WTC11 (cell line): ENCODE results near the gene ABCB11. TPM values are rescaled to one million over a fixed set of nuclear protein-coding genes. Genes with fewer than 3 reads are reported as not detected.
"Not testable (repeated sequence)": the region's sequence is repeated elsewhere in the genome, so short reads cannot be mapped to it uniquely, and the experiment has no call there.

Source experiments
- ATAC-seq: fragments of 200-7000 bp; cut with Tn5 transposase; 2 replicates; pipeline ENCODE4 v1.10.0; 2021; ENCODE audit warnings: mild to moderate bottlenecking, moderate library complexity
- CTCF ChIA-PET: fragments of 300-600 bp; sonication (Branson Sonifier 250); formaldehyde crosslinking; loops from one replicate; lab custom pipeline; 2021; ENCODE audit warnings: antibody characterized with exemption; lab: Charles Lee
- POLR2A ChIA-PET: fragments of 350-600 bp; sonication (Branson Sonifier 250); formaldehyde crosslinking; loops from one replicate; lab custom pipeline; 2021; ENCODE audit warnings: antibody characterized with exemption; lab: Charles Lee
- DNase-seq: peaks from one replicate; pipeline ENCODE4 v3.0.0; 2021; ENCODE audit warnings: low spot score
- H3K27ac Mint-ChIP-seq: 2 replicates; pipeline ENCODE4 v1.8.0; 2021; ENCODE audit warnings: mixed read lengths
- H3K27me3 Mint-ChIP-seq: 2 replicates; pipeline ENCODE4 v1.8.0; 2021; ENCODE audit warnings: low read depth, mild to moderate bottlenecking, moderate library complexity, mixed read lengths
- H3K36me3 Mint-ChIP-seq: 2 replicates; pipeline ENCODE4 v1.8.0; 2021; ENCODE audit warnings: mixed read lengths
- H3K4me1 Mint-ChIP-seq: 2 replicates; pipeline ENCODE4 v1.8.0; 2022; ENCODE audit warnings: mixed read lengths
- H3K4me3 Mint-ChIP-seq: 2 replicates; pipeline ENCODE4 v1.8.0; 2021; ENCODE audit warnings: mild to moderate bottlenecking, moderate library complexity, mixed read lengths
- H3K9me3 Mint-ChIP-seq: 2 replicates; pipeline ENCODE4 v1.8.0; 2021; ENCODE audit warnings: mixed read lengths
- ELF4 ChIP-seq: sonication (generic); formaldehyde crosslinking; IDR thresholded peaks from 2 replicates; pipeline ENCODE4 v1.8.1; 2022; ENCODE audit warnings: low read depth, mild to moderate bottlenecking, moderate library complexity, missing genetic modification reagents
- ETV6 ChIP-seq: sonication (generic); formaldehyde crosslinking; IDR thresholded peaks from 2 replicates; pipeline ENCODE4 v1.8.1; 2022; ENCODE audit warnings: mild to moderate bottlenecking, missing genetic modification reagents
- NFATC4 ChIP-seq: fragments of 250-450 bp; sonication (Bioruptor Pico); IDR thresholded peaks from 2 replicates; pipeline ENCODE4 v1.9.0; 2021; ENCODE audit warnings: mild to moderate bottlenecking
- NR1H2 ChIP-seq: sonication (generic); formaldehyde crosslinking; IDR thresholded peaks from 2 replicates; pipeline ENCODE4 v1.9.0; 2021; ENCODE audit warnings: mild to moderate bottlenecking, moderate library complexity, missing genetic modification reagents
- NR2C2 ChIP-seq: sonication (generic); formaldehyde crosslinking; IDR thresholded peaks from 2 replicates; pipeline ENCODE4 v1.8.0; 2022; ENCODE audit warnings: mild to moderate bottlenecking, missing genetic modification reagents
- NR3C1 ChIP-seq: sonication (generic); formaldehyde crosslinking; conservative IDR thresholded peaks from 2 replicates; pipeline ENCODE4 v1.8.1; 2023; ENCODE audit warnings: low read depth, mild to moderate bottlenecking, missing genetic modification reagents
- RELA ChIP-seq: sonication (generic); formaldehyde crosslinking; IDR thresholded peaks from 2 replicates; pipeline ENCODE4 v1.8.1; 2022; ENCODE audit warnings: missing genetic modification reagents, mild to moderate bottlenecking, borderline replicate concordance
- SOX15 ChIP-seq: fragments of 250-450 bp; sonication (Bioruptor Pico); IDR thresholded peaks from 2 replicates; pipeline ENCODE4 v1.9.0; 2021; ENCODE audit warnings: mild to moderate bottlenecking
- TCF7 ChIP-seq: sonication (generic); formaldehyde crosslinking; IDR thresholded peaks from 2 replicates; pipeline ENCODE4 v1.8.0; 2022; ENCODE audit warnings: mild to moderate bottlenecking, low read depth, missing genetic modification reagents, moderate library complexity
- TP53 ChIP-seq: sonication (generic); formaldehyde crosslinking; IDR thresholded peaks from 2 replicates; pipeline ENCODE4 v1.8.1; 2023; ENCODE audit warnings: mild to moderate bottlenecking, missing genetic modification reagents
- ZBTB21 ChIP-seq: sonication (generic); formaldehyde crosslinking; IDR thresholded peaks from 2 replicates; pipeline ENCODE4 v1.8.1; 2023; ENCODE audit warnings: mild to moderate bottlenecking, missing genetic modification reagents, borderline replicate concordance
- ZNF219 ChIP-seq: sonication (generic); formaldehyde crosslinking; IDR thresholded peaks from 2 replicates; pipeline ENCODE4 v1.8.0; 2023; ENCODE audit warnings: missing genetic modification reagents, mild to moderate bottlenecking, borderline replicate concordance
- ZNF423 ChIP-seq: fragments of 250-450 bp; sonication (Bioruptor Pico); IDR thresholded peaks from 2 replicates; pipeline ENCODE4 v2.1.2; 2022; ENCODE audit warnings: mild to moderate bottlenecking, moderate library complexity
- total RNA-seq: library from RNA; stranded (reverse); gene quantifications from 3 replicates; pipeline ENCODE4 v1.2.3, GENCODE V29; 2021
- TF ChIP-seq, protein P1 (sequence below): sonication (generic); formaldehyde crosslinking; IDR thresholded peaks from 2 replicates; pipeline ENCODE4 v1.8.0; 2022; ENCODE audit warnings: missing genetic modification reagents
- TF ChIP-seq, protein P2 (sequence below): fragments of 250-450 bp; sonication (Bioruptor Pico); IDR thresholded peaks from 2 replicates; pipeline ENCODE4 v1.9.0; 2021; ENCODE audit warnings: mild to moderate bottlenecking, borderline replicate concordance
- TF ChIP-seq, protein P3 (sequence below): sonication (generic); formaldehyde crosslinking; IDR thresholded peaks from 2 replicates; pipeline ENCODE4 v1.8.1; 2022; ENCODE audit warnings: low read depth, missing genetic modification reagents, borderline replicate concordance
- TF ChIP-seq, protein P4 (sequence below): sonication (generic); formaldehyde crosslinking; conservative IDR thresholded peaks from 2 replicates; pipeline ENCODE4 v1.8.1; 2022; ENCODE audit warnings: mild to moderate bottlenecking, missing genetic modification reagents
- TF ChIP-seq, protein P5 (sequence below): fragments of 250-450 bp; sonication (Bioruptor Pico); conservative IDR thresholded peaks from 2 replicates; pipeline ENCODE4 v1.9.0; 2021; ENCODE audit warnings: mild to moderate bottlenecking
- TF ChIP-seq, protein P6 (sequence below): sonication (generic); formaldehyde crosslinking; IDR thresholded peaks from 2 replicates; pipeline ENCODE4 v1.8.0; 2022; ENCODE audit warnings: mild to moderate bottlenecking, missing genetic modification reagents

The ABCB11 gene
- total RNA-seq, 1 experiment from 2014 or later, result 0.77 TPM

DNA sequence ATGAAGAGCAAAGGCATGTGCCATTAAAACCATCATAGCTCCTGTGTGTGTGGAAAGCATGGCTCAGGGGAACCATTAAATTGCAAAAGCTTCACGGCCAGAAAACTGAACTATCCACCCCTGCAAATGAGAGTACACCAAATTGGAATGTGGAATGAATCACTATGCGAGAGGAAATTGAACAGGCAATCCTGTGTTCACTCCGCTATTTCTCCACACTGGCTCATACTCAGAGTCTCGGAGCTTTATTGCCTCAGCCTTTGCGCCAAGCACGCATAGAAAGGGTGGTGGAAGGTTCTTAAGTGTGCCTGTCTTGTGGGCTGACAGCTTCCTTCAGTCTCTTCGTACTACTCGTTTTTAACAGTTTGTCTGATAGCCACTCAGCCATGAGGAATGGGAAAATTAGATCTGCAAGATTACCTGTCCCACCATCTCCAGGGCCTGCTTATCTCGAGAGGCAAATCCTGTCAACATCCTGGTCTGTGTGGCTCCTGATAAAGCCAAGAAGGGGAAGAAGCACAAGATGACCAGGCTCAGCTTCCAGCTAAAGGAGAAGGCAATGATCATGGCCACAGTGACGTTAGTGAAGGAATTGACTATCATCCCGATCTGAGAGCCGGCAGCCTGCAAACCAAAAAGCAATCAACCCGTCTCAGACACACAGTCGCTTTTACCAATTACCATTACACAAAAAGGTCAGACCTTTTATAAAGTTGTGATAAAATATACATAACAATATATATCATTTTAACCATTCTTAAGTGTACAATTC, 95.1 kb downstream of the ABCB11 start (continued):
- TF ChIP-seq, protein P1, sequence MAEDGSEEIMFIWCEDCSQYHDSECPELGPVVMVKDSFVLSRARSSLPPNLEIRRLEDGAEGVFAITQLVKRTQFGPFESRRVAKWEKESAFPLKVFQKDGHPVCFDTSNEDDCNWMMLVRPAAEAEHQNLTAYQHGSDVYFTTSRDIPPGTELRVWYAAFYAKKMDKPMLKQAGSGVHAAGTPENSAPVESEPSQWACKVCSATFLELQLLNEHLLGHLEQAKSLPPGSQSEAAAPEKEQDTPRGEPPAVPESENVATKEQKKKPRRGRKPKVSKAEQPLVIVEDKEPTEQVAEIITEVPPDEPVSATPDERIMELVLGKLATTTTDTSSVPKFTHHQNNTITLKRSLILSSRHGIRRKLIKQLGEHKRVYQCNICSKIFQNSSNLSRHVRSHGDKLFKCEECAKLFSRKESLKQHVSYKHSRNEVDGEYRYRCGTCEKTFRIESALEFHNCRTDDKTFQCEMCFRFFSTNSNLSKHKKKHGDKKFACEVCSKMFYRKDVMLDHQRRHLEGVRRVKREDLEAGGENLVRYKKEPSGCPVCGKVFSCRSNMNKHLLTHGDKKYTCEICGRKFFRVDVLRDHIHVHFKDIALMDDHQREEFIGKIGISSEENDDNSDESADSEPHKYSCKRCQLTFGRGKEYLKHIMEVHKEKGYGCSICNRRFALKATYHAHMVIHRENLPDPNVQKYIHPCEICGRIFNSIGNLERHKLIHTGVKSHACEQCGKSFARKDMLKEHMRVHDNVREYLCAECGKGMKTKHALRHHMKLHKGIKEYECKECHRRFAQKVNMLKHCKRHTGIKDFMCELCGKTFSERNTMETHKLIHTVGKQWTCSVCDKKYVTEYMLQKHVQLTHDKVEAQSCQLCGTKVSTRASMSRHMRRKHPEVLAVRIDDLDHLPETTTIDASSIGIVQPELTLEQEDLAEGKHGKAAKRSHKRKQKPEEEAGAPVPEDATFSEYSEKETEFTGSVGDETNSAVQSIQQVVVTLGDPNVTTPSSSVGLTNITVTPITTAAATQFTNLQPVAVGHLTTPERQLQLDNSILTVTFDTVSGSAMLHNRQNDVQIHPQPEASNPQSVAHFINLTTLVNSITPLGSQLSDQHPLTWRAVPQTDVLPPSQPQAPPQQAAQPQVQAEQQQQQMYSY (CRISPR knock-in tag), result no peak
- TF ChIP-seq ELF4 (CRISPR knock-in tag), result no peak
- TF ChIP-seq, protein P2, sequence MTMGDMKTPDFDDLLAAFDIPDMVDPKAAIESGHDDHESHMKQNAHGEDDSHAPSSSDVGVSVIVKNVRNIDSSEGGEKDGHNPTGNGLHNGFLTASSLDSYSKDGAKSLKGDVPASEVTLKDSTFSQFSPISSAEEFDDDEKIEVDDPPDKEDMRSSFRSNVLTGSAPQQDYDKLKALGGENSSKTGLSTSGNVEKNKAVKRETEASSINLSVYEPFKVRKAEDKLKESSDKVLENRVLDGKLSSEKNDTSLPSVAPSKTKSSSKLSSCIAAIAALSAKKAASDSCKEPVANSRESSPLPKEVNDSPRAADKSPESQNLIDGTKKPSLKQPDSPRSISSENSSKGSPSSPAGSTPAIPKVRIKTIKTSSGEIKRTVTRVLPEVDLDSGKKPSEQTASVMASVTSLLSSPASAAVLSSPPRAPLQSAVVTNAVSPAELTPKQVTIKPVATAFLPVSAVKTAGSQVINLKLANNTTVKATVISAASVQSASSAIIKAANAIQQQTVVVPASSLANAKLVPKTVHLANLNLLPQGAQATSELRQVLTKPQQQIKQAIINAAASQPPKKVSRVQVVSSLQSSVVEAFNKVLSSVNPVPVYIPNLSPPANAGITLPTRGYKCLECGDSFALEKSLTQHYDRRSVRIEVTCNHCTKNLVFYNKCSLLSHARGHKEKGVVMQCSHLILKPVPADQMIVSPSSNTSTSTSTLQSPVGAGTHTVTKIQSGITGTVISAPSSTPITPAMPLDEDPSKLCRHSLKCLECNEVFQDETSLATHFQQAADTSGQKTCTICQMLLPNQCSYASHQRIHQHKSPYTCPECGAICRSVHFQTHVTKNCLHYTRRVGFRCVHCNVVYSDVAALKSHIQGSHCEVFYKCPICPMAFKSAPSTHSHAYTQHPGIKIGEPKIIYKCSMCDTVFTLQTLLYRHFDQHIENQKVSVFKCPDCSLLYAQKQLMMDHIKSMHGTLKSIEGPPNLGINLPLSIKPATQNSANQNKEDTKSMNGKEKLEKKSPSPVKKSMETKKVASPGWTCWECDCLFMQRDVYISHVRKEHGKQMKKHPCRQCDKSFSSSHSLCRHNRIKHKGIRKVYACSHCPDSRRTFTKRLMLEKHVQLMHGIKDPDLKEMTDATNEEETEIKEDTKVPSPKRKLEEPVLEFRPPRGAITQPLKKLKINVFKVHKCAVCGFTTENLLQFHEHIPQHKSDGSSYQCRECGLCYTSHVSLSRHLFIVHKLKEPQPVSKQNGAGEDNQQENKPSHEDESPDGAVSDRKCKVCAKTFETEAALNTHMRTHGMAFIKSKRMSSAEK (CRISPR knock-in tag), result no peak

DNA sequence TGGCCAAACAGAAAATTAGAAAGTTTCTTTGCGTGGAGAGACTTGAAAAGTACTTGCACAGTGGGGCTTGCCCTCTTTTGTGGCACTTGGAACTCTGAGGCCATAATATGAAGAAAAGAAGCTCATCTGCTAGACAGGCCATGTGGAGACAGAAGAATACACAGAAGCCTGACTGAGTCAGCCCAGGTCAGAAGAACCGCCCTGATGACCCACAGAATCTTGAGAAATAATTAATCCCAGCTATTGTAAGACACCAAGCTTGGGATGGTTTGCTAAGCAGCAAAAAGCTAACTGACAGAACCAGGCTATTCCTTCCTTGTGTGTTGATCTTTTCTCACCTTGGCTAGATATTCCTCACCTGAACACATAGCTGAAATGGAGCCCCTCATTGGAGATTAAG, 96.3 kb downstream of the ABCB11 start:
- TF ChIP-seq, protein P3, sequence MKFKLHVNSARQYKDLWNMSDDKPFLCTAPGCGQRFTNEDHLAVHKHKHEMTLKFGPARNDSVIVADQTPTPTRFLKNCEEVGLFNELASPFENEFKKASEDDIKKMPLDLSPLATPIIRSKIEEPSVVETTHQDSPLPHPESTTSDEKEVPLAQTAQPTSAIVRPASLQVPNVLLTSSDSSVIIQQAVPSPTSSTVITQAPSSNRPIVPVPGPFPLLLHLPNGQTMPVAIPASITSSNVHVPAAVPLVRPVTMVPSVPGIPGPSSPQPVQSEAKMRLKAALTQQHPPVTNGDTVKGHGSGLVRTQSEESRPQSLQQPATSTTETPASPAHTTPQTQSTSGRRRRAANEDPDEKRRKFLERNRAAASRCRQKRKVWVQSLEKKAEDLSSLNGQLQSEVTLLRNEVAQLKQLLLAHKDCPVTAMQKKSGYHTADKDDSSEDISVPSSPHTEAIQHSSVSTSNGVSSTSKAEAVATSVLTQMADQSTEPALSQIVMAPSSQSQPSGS (CRISPR knock-in tag), result no peak
- TF ChIP-seq ZNF423 (CRISPR knock-in tag) (no peak), ZNF219 (CRISPR knock-in tag) (no peak), ZBTB21 (no peak), TCF7 (no peak), TP53 (CRISPR knock-in tag) (no peak), ETV6 (CRISPR knock-in tag) (no peak), NFATC4 (no peak), NR3C1 (no peak), NR1H2 (CRISPR knock-in tag) (no peak), SOX15 (CRISPR knock-in tag) (no peak), NR2C2 (CRISPR knock-in tag) (no peak), RELA (CRISPR knock-in tag) (no peak)
- TF ChIP-seq, protein P4, sequence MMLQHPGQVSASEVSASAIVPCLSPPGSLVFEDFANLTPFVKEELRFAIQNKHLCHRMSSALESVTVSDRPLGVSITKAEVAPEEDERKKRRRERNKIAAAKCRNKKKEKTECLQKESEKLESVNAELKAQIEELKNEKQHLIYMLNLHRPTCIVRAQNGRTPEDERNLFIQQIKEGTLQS (CRISPR knock-in tag), result no peak
- TF ChIP-seq, protein P5, sequence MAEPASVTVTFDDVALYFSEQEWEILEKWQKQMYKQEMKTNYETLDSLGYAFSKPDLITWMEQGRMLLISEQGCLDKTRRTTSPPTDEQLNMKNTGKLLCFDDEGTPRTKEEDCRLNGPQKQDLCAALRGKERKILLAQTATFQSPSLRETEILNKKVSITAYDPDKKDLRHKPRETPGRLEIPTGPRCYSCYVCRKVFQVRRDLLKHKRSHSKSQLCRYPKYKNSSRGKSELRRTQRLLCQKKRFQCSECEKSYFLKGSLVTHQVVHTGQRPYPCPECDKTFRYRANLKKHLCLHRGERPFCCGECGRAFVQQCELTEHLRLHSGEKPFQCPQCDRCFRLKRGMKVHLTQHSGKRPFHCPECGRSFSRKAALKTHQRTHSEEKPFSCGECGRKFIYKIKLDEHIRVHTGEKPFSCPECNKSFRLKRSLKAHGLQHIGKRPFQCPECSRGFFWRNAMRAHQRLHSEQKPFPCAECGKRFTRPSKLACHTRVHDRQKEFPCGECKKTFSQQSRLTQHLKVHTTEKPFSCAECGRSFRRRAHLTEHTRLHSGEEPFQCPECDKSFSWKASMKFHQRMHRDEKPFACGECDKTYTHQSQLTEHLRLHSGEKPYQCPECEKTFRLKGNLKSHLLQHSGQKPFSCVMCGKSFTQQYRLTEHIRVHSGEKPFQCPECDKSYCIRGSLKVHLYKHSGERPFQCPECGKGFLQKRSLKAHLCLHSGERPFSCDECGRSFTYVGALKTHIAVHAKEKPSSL (CRISPR knock-in tag), result no peak
- TF ChIP-seq, protein P6, sequence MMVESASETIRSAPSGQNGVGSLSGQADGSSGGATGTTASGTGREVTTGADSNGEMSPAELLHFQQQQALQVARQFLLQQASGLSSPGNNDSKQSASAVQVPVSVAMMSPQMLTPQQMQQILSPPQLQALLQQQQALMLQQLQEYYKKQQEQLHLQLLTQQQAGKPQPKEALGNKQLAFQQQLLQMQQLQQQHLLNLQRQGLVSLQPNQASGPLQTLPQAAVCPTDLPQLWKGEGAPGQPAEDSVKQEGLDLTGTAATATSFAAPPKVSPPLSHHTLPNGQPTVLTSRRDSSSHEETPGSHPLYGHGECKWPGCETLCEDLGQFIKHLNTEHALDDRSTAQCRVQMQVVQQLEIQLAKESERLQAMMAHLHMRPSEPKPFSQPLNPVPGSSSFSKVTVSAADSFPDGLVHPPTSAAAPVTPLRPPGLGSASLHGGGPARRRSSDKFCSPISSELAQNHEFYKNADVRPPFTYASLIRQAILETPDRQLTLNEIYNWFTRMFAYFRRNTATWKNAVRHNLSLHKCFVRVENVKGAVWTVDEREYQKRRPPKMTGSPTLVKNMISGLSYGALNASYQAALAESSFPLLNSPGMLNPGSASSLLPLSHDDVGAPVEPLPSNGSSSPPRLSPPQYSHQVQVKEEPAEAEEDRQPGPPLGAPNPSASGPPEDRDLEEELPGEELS (CRISPR knock-in tag), result no peak
- TF ChIP-seq, all 79 proteins: peak for 0
- ATAC-seq (no peak), DNase-seq (no peak)
- H3K36me3 Mint-ChIP-seq, result no peaks in the 10 kb centered on the region
- CTCF ChIA-PET, result interaction anchor here (1.7 kb wide), 1 partner anchor 9 kb away, joined by 4 read pairs; no protein-coding TSS in a partner anchor
- peaks cover 9% of the 10 kb centered on the region for H3K4me1 Mint-ChIP-seq
- H3K4me3 Mint-ChIP-seq, result no peak overlapping the region
- no peaks in the 10 kb centered on the region; the same call in 1 of the 2 replicates for H3K27me3 Mint-ChIP-seq
- POLR2A ChIA-PET, result no interaction called here
- no peak overlapping the region for H3K27ac Mint-ChIP-seq
- peaks cover 5% of the 10 kb centered on the region for H3K9me3 Mint-ChIP-seq

DNA sequence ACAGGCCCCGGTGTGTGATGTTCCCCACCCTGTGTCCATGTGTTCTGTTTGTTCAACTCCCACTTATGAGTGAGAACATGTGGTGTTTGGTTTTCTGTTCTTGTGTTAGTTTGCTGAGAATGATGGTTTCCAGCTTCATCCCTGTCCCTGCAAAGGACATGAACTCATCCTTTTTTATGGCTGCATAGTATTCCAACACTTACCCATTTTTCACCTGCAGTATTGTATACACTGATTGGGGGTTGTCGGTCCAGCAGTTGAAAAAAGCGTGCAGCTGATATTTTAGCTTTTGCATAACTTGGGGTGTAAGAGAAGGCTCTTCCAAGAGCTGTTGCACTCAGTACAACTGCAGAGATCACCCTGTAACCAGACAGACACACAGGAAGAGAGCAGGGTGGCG, 99.0 kb downstream of the ABCB11 start:
- H3K36me3 Mint-ChIP-seq, H3K27ac Mint-ChIP-seq, H3K9me3 Mint-ChIP-seq, H3K27me3 Mint-ChIP-seq, POLR2A ChIA-PET, H3K4me1 Mint-ChIP-seq, DNase-seq, H3K4me3 Mint-ChIP-seq, ATAC-seq: not testable (repeated sequence)
- CTCF ChIA-PET, result interaction anchor here (0.6 kb wide), 1 partner anchor 13 kb away, joined by 3 read pairs; no protein-coding TSS in a partner anchor
